Thoracic aorta (tissue), 2 donors: ENCODE data around the gene RNF144A. TPM values are rescaled to one million over a fixed set of nuclear protein-coding genes. Genes with fewer than 3 reads are reported as not detected.

ENCODE experiments used
- ATAC-seq: fragments of 150-250 bp; one replicate; pipeline ENCODE4 v1.8.0; 2017; ENCODE audit warnings: low read depth; ENCODE audit not compliant: insufficient number of reproducible peaks, low FRiP score
- DNase-seq: peaks from one replicate; pipeline ENCODE4 v3.0.0-alpha.2; 2020; ENCODE audit warnings: low spot score
- H3K27ac ChIP-seq, 2 donors: fragments of 200-600 bp; sonication (generic); 1 replicate in 1 of 2; 2 replicates in 1 of 2; pipeline ENCODE4 v1.5.1; 2016; ENCODE audit warnings: mild to moderate bottlenecking in 2 of 2, moderate library complexity in 2 of 2
- H3K27me3 ChIP-seq: fragments of 200-600 bp; sonication (generic); replicated peaks from 2 replicates; pipeline ENCODE4 v1.6.0; 2016; ENCODE audit warnings: mild to moderate bottlenecking; ENCODE audit not compliant: insufficient read depth
- H3K36me3 ChIP-seq: fragments of 200-600 bp; sonication (generic); one replicate; pipeline ENCODE4 v1.5.1; 2016
- H3K4me1 ChIP-seq, 2 donors: fragments of 200-600 bp; sonication (generic); 1 replicate in 1 of 2; 2 replicates in 1 of 2; pipeline versions ENCODE4 v1.5.1 to v1.6.0; 2016; ENCODE audit warnings: low read depth in 2 of 2, mild to moderate bottlenecking in 1 of 2; ENCODE audit not compliant: control insufficient read depth in 1 of 2
- H3K4me3 ChIP-seq: fragments of 200-600 bp; sonication (generic); 2 replicates; pipeline ENCODE4 v1.5.1; 2016; ENCODE audit warnings: mild to moderate bottlenecking
- H3K9me3 ChIP-seq: fragments of 200-600 bp; sonication (generic); 2 replicates; pipeline ENCODE4 v1.5.1; 2016
- total RNA-seq, 2 donors: library from RNA; depleted of rRNA; stranded (reverse); fragments of >200 nt; gene quantifications; one replicate each; pipeline versions ENCODE4 v1.1.0 to v1.2.3, GENCODE V29; 2016
- TF ChIP-seq, protein P1 (sequence below): fragments of 200-600 bp; sonication (generic); IDR thresholded peaks from one replicate; pipeline ENCODE4 v1.5.1; 2019; ENCODE audit warnings: antibody characterized with exemption

The RNF144A gene
- total RNA-seq, 2 donors from 2014 or later = 3.4 to 6.2 TPM

DNA sequence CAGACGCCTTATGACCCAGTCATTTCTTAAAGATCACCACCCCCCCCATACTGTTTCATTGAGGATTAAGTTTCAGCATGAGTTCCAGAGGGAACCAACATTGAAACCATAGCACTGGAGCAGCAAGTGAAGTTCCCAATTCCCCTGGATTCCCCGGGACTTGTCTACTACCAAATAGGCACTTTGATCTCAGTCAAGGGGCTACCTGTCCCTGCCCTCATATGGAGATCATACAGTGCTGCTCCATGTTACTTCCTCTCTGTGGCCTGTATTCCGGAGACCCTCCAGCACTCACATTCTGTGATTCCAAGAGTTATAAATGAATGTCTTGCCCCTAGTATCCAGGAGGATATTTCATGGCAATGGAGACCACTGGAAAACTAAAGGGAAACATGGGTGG is 42.5 kb downstream of the RNF144A start:
- Histone ChIP-seq H3K4me1 (peaks cover 8 to 27% of the 10 kb centered on the region in 2 donors), H3K27ac (peak overlapping the region; percentile 2 to 45), H3K36me3 (no peaks in the 10 kb centered on the region), H3K27me3 (no peaks in the 10 kb centered on the region), H3K9me3 (no peaks in the 10 kb centered on the region), H3K4me3 (no peak overlapping the region)
- TF ChIP-seq, protein P1, sequence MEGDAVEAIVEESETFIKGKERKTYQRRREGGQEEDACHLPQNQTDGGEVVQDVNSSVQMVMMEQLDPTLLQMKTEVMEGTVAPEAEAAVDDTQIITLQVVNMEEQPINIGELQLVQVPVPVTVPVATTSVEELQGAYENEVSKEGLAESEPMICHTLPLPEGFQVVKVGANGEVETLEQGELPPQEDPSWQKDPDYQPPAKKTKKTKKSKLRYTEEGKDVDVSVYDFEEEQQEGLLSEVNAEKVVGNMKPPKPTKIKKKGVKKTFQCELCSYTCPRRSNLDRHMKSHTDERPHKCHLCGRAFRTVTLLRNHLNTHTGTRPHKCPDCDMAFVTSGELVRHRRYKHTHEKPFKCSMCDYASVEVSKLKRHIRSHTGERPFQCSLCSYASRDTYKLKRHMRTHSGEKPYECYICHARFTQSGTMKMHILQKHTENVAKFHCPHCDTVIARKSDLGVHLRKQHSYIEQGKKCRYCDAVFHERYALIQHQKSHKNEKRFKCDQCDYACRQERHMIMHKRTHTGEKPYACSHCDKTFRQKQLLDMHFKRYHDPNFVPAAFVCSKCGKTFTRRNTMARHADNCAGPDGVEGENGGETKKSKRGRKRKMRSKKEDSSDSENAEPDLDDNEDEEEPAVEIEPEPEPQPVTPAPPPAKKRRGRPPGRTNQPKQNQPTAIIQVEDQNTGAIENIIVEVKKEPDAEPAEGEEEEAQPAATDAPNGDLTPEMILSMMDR = no peak
- ATAC-seq (no peak), DNase-seq (no peak)

DNA sequence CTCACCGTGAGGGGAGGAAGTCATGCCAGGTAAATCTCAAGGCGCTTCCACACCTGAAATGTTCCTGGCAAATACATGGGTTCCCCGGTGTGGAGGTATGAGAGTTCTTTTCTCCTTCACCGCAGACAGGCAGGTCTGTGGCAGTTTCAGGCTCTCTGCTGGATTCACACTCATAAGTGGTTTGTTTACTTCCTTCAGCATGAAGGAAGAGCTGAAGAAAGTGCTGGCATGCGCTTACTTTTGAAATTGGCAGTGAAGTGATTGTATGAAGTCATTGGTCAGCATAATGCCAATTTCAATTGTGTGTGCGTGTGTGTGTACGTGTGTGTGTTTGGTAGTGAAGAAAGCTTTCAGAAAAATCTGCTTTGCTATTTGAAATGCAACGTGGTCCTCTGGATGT is 43.4 kb downstream of the RNF144A start:
- no peaks in the 10 kb centered on the region for H3K36me3 ChIP-seq

GRCh38 chr2:6963727-6964126 is 46.5 kb downstream of the RNF144A start:
- Histone ChIP-seq H3K9me3 (no peaks in the 10 kb centered on the region), H3K4me3 (no peak overlapping the region), H3K36me3 (no peaks in the 10 kb centered on the region), H3K27me3 (no peaks in the 10 kb centered on the region), H3K4me1 (peaks cover 0 to 26% of the 10 kb centered on the region in 2 donors), H3K27ac (no peak overlapping the region)
- DNase-seq (no peak), ATAC-seq (no peak)
- TF ChIP-seq, protein P1 = no peak

More for the DNA sequence above, 43.4 kb downstream of the RNF144A start:
- ATAC-seq (peak; percentile 14), DNase-seq (no peak)
- TF ChIP-seq, protein P1 = no peak
- Histone ChIP-seq H3K27ac (peak overlapping the region in 1 of 2 donors; percentile 2), H3K4me3 (no peak overlapping the region), H3K4me1 (peaks cover 3 to 22% of the 10 kb centered on the region in 2 donors), H3K27me3 (no peaks in the 10 kb centered on the region), H3K9me3 (no peaks in the 10 kb centered on the region)

DNA sequence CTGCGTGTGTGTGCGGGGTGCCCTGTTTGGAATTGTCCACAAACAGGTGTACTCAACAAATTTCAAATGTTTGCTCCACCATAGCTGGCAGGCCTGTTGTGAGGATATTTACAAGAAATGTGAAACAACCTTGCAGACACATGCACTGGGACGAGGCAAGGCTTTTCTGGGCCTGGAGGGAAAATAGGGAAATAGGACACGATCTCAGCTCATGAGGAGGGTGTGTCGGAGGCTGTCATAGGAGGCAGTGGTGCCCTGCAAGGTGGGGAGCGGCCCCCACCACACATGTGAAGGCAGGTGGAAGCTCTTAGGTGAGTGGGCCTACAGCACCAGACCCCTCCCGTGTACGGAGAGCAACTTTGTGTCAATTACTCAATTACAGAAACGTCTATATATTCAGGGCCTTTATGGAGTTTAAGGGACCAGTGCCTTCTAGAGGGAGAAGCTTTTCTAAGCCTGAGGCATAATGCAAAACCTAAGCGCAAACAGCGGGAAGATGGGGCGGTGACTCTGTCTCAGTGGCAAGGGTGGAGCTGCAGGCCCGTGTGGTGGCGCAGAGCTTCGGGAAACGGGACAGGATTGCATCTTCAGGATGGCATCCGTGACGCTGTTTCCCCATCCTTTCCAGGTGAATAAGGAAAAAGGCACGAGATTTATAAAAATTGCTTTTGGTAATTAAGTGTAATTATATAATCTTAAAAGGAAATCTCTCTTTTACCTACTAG is 48.0 kb downstream of the RNF144A start:
- TF ChIP-seq, protein P1 = no peak
- H3K9me3 ChIP-seq = no peaks in the 10 kb centered on the region
- H3K4me3 ChIP-seq = no peak overlapping the region
- DNase-seq (no peak), ATAC-seq (no peak)
- no peak overlapping the region for H3K27ac ChIP-seq
- no peaks in the 10 kb centered on the region for H3K27me3 ChIP-seq
- no peaks in the 10 kb centered on the region for H3K36me3 ChIP-seq
- peaks cover 0 to 24% of the 10 kb centered on the region in 2 donors for H3K4me1 ChIP-seq

GRCh38 chr2:6966446-6966940 is 49.3 kb downstream of the RNF144A start:
- H3K4me1 ChIP-seq = peaks cover 0 to 11% of the 10 kb centered on the region in 2 donors
- H3K36me3 ChIP-seq = no peaks in the 10 kb centered on the region
- DNase-seq (no peak), ATAC-seq (no peak)
- no peaks in the 10 kb centered on the region for H3K27me3 ChIP-seq
- no peaks in the 10 kb centered on the region for H3K9me3 ChIP-seq
- TF ChIP-seq, protein P1 = no peak
- H3K27ac ChIP-seq = no peak overlapping the region
- H3K4me3 ChIP-seq = no peak overlapping the region
